ENCODE measurements around the gene BCAP29.

GRCh38 chr7:107605218-107605815 is 25.3 kb downstream of the BCAP29 start:
- TF ChIP-seq POLR2AphosphoS5 (IDR thresholded peaks at IDR 0.05; ENCODE audit: low read depth, low read length) (no peak), POLR2A (IDR thresholded peaks at IDR 0.05; ENCODE audit: low read depth, low read length) (no peak), TAF1 (IDR thresholded peaks at IDR 0.05; ENCODE audit: low read depth, low read length) (no peak), SPI1 (IDR thresholded peaks at IDR 0.05; ENCODE audit: low read depth, low read length) (no peak), POU2F2 (IDR thresholded peaks at IDR 0.05; ENCODE audit: low read depth, low read length) (no peak)

Measured in GM12891 (cell line).